Measurements from ENCODE around the gene GNLY. TPM values are rescaled to one million over a fixed set of nuclear protein-coding genes. Genes with fewer than 3 reads are reported as not detected.

GNLY gene
- total RNA-seq, 1 experiment from 2014 or later: not detected

GRCh38 chr2:85744741-85745601 is 50.8 kb downstream of the GNLY start:
- no peaks in the 10 kb centered on the region for H3F3A ChIP-seq (ENCODE audit: low read length, unreplicated experiment)
- TF ChIP-seq EZH2 (IDR thresholded peaks at IDR 0.05; ENCODE audit: low read length, unreplicated experiment) (no peak), CTCF (conservative IDR thresholded peaks at IDR 0.05; ENCODE audit: low read depth, low read length) (no peak), EZH2phosphoT487 (IDR thresholded peaks at IDR 0.05; ENCODE audit: borderline replicate concordance, low read length) (no peak)
- peaks cover 18% of the 10 kb centered on the region for H3K4me1 ChIP-seq (ENCODE audit: insufficient read depth, low read length)
- H3K36me3 ChIP-seq (ENCODE audit: low read depth, low read length): no peaks in the 10 kb centered on the region
- DNase-seq (no peak), ATAC-seq (no peak)
- H3K9me2 ChIP-seq (replicated peaks; ENCODE audit: low read length): no peaks in the 10 kb centered on the region
- H3K79me2 ChIP-seq (ENCODE audit: low read length): no peaks in the 10 kb centered on the region
- intact Hi-C loops (cut with micrococcal nuclease): no loop called here
- H3K27me3 ChIP-seq (ENCODE audit: low read length): peaks cover 21% of the 10 kb centered on the region
- no peak overlapping the region for H2AFZ ChIP-seq (ENCODE audit: low read length)
- no peaks in the 10 kb centered on the region for H4K20me1 ChIP-seq (ENCODE audit: low read length)
- no peak overlapping the region for H3K27ac ChIP-seq (ENCODE audit: low read length)
- H3K4me2 ChIP-seq (ENCODE audit: low read length): no peak overlapping the region
- ChIA-PET CTCF (no interaction called here), POLR2A (ENCODE audit: unreplicated experiment) (interaction anchor here (0.7 kb wide), 1 partner anchor 29 kb away, joined by 4 read pairs; no protein-coding TSS in a partner anchor)
- H3K4me3 ChIP-seq (ENCODE audit: low read length): no peak overlapping the region
- no peak overlapping the region for H3K9ac ChIP-seq (ENCODE audit: low read length)
- no peaks in the 10 kb centered on the region for H3K9me3 ChIP-seq (ENCODE audit: low read length)
- BruUV-seq (replicated peaks): no TSS peak

GRCh38 chr2:85745619-85746018 is 51.5 kb downstream of the GNLY start:
- Histone ChIP-seq H3K9me3 (ENCODE audit: low read length) (no peaks in the 10 kb centered on the region), H3K9ac (ENCODE audit: low read length) (no peak overlapping the region), H3K9me2 (replicated peaks; ENCODE audit: low read length) (no peaks in the 10 kb centered on the region), H3K4me2 (ENCODE audit: low read length) (no peak overlapping the region), H3F3A (ENCODE audit: low read length, unreplicated experiment) (no peaks in the 10 kb centered on the region), H3K4me3 (ENCODE audit: low read length) (no peak overlapping the region), H2AFZ (ENCODE audit: low read length) (no peak overlapping the region), H3K27ac (ENCODE audit: low read length) (no peak overlapping the region), H3K36me3 (ENCODE audit: low read depth, low read length) (no peaks in the 10 kb centered on the region), H4K20me1 (ENCODE audit: low read length) (no peaks in the 10 kb centered on the region), H3K79me2 (ENCODE audit: low read length) (no peaks in the 10 kb centered on the region), H3K4me1 (ENCODE audit: insufficient read depth, low read length) (peaks cover 18% of the 10 kb centered on the region), H3K27me3 (ENCODE audit: low read length) (peaks cover 21% of the 10 kb centered on the region)
- ATAC-seq (no peak), DNase-seq (no peak)
- TF ChIP-seq CTCF (conservative IDR thresholded peaks at IDR 0.05; ENCODE audit: low read depth, low read length) (no peak), EZH2 (IDR thresholded peaks at IDR 0.05; ENCODE audit: low read length, unreplicated experiment) (no peak), EZH2phosphoT487 (IDR thresholded peaks at IDR 0.05; ENCODE audit: borderline replicate concordance, low read length) (no peak)
- ChIA-PET CTCF (no interaction called here), POLR2A (ENCODE audit: unreplicated experiment) (interaction anchor here (0.7 kb wide), 1 partner anchor 30 kb away, joined by 4 read pairs; no protein-coding TSS in a partner anchor)
- BruUV-seq (replicated peaks): no TSS peak
- intact Hi-C loops (cut with micrococcal nuclease): no loop called here

Data from PC-3 (cell line).